GM18519 (cell line): ENCODE results near the gene SRPRA.

ENCODE experiments used
- ATAC-seq: cut with Tn5 transposase; IDR thresholded peaks from one replicate; pipeline ENCODE4 v1.9.1; 2021; ENCODE audit warnings: mild to moderate bottlenecking, moderate library complexity; ENCODE audit not compliant: unreplicated experiment, low FRiP score

The SRPRA gene

DNA sequence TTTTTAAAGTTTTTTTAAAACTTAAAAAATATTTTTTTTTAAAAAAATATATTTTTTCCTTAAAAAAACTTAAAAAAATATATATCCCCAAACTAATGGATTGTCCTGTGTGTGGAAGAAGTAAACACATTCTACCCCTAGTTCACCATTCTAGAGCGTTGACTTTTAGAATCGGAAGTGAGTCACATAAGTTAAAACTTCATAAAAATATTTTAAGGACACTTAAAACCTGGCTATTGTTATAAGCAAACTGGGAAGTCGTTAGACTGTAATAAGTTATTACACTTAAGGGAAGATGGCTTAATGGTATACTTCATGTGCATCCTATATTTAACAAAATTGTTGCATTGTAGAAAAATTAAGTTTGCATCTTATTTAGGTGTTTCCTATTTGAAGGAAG lies 36.0 kb downstream of the SRPRA start:
- no peak for ATAC-seq

GRCh38 chr11:126231725-126232459 lies 36.8 kb downstream of the SRPRA start:
- no peak for ATAC-seq

- no peak for ATAC-seq
Measured at GRCh38 chr11:126229858-126230540, 38.7 kb downstream of the SRPRA start.

DNA sequence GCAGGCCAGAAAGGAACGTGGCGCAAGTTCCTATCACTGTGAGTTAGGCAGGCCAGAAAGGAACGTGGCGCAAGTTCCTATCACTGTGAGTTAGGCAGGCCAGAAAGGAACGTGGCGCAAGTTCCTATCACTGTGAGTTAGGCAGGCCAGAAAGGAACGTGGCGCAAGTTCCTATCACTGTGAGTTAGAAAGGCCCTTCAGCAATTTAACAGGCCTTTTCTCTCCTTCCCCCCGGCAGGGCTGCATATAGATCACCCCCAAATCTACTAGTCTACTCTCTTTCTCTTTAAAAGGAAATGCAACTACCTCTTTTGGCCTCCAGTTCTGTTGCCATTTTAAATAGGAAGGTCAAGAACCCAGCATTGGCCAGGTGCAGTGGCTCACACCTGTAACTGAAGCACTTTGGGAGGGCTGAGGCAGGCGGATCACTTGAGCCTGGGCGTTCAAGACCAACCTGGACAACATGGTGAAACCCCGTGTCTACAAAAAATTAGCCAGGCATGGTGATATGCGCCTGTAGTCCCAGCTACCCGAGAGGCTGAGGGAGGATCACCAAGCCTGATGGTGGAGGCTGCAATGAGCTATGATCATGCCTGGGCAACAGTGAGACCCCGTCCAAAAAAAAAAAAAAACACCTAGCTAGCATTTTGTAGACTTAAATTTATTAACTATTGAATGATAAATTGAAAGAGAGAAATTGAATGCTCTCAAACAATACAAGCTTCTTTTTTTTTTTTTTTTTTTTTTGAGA lies 42.2 kb downstream of the SRPRA start:
- no peak for ATAC-seq

GRCh38 chr11:126225295-126225665 lies 43.4 kb downstream of the SRPRA start:
- ATAC-seq: no peak

- ATAC-seq: no peak
Measured at GRCh38 chr11:126224647-126225294, 43.9 kb downstream of the SRPRA start.

DNA sequence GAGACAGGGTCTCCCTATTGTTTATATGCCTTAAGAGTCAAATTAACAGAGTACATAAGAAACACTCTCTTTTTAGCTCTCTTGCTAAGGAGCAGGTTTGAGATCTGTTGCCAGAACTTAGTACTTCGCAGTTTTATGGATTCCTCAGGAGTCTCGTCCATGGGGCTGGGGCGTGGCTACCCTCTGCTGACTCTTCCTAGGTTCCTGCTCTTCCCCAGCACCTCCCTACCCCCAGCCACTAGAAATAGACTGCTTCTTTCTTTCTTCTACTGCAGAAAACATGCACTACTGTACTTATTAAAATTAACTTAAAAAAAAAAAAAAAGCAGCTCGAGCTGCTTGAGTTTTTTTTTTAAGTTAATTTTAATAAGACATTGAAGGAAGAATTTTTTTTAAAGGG lies 49.1 kb downstream of the SRPRA start:
- no peak for ATAC-seq

- ATAC-seq: no peak
Measured at GRCh38 chr11:126217491-126217890, 51.2 kb downstream of the SRPRA start.

DNA sequence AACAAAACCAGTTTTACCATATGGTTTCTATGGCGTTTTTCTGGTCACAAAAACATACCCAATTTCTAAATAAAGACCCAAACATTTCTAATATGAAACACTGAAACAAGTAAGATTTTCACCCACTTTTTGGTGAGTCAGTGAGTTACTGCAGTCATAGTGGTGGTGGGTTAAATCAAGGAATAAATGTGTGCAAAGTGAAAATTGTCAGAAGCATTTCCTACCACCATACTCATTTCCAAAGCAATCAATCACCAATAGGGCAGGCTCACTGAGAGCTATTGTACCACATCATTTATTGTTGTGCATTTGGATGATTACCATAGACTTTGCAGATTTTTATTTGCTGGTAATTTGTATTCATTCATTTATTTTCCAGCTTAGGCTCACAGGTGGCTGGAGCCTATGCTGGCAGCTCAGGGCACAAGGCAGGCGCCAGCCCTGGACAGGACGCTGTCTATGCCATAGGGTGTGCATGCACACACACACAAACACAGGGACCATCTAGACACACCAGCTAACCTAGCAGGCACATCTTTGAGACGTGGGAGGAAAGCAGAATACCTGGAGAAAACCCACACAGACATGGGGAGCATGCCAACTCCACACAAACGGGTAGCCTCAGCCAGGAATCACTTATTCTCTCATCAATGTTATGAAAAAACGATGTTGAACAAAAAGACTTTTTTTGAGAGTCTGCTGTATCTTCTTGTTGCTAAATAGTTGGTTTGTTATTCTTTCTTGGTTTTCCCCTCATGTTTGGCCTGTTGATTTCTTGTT lies 52.0 kb downstream of the SRPRA start:
- ATAC-seq: no peak

DNA sequence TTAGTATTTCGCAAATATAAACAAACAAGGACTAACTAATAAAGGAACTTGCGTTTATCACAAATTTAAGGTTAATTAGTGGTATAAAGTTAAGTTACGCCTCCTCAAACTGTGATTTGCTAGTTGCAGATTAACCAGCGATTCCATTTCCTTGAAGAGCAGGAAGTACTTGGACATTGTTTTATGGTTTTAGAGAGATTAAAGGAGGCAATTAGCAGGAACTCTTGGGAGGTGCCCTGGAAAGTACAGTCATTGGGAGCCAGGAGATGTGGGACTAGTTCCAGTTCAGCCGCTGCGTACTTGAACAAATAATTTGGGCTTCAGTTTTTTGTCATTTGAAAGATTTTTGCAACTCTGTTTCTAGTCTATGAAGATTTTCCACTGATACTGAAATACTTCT lies 53.9 kb downstream of the SRPRA start:
- no peak for ATAC-seq

GRCh38 chr11:126214441-126214840 lies 54.3 kb downstream of the SRPRA start:
- no peak for ATAC-seq
